Omental fat pad (tissue), 4 donors: ENCODE data around the gene FBXO38. TPM values are rescaled to one million over a fixed set of nuclear protein-coding genes. Genes with fewer than 3 reads are reported as not detected.

ENCODE experiments used
- ATAC-seq: fragments of 150-250 bp; one replicate; pipeline ENCODE4 v1.9.1; 2016; ENCODE audit warnings: mild to moderate bottlenecking, moderate library complexity; ENCODE audit not compliant: low FRiP score
- DNase-seq: peaks from one replicate; pipeline ENCODE4 v3.0.0-alpha.2; 2019; ENCODE audit warnings: low spot score
- small RNA-seq: library from RNA; depleted of rRNA; stranded (forward); fragments of <200 nt; gene quantifications from one replicate; pipeline ENCODE3, GENCODE V24; 2016
- total RNA-seq, 4 donors: library from RNA; depleted of rRNA; stranded (reverse); fragments of >200 nt; gene quantifications; one replicate each; pipeline ENCODE4 v1.1.0, GENCODE V29; 2016
- TF ChIP-seq, protein P1 (sequence below), 3 donors: fragments of 450-650 bp; IDR thresholded peaks; one replicate each; pipeline ENCODE4 v1.5.1; 2016 to 2017; ENCODE audit warnings: antibody characterized with exemption in 3 of 3, mild to moderate bottlenecking in 3 of 3, moderate library complexity in 2 of 3

FBXO38 gene
- total RNA-seq, 4 donors from 2014 or later: 27.1 to 82.5 (median 53.6) TPM

DNA sequence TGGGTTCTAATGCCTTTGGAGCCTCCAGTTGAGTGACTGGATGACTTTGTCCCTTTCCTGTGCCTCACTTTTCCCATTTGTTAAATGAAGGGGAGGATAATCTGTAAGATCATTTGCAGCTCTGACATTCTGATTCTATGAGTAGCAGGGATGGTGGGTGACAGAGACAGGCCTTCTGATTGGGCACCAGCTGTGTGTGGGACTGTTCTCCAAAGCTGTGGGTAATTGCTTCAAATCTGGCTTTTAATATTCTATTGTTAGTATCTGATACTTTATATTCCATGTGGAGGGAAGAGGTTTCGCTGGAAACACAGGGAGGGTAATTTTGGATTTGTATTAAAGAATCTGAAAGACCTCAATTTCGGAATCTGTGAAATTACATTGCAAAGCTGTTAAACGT is 102.7 kb downstream of the FBXO38 start:
- TF ChIP-seq, protein P1, sequence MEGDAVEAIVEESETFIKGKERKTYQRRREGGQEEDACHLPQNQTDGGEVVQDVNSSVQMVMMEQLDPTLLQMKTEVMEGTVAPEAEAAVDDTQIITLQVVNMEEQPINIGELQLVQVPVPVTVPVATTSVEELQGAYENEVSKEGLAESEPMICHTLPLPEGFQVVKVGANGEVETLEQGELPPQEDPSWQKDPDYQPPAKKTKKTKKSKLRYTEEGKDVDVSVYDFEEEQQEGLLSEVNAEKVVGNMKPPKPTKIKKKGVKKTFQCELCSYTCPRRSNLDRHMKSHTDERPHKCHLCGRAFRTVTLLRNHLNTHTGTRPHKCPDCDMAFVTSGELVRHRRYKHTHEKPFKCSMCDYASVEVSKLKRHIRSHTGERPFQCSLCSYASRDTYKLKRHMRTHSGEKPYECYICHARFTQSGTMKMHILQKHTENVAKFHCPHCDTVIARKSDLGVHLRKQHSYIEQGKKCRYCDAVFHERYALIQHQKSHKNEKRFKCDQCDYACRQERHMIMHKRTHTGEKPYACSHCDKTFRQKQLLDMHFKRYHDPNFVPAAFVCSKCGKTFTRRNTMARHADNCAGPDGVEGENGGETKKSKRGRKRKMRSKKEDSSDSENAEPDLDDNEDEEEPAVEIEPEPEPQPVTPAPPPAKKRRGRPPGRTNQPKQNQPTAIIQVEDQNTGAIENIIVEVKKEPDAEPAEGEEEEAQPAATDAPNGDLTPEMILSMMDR (IDR thresholded peaks at IDR 0.05): no peak
- ATAC-seq (no peak), DNase-seq (no peak)

DNA sequence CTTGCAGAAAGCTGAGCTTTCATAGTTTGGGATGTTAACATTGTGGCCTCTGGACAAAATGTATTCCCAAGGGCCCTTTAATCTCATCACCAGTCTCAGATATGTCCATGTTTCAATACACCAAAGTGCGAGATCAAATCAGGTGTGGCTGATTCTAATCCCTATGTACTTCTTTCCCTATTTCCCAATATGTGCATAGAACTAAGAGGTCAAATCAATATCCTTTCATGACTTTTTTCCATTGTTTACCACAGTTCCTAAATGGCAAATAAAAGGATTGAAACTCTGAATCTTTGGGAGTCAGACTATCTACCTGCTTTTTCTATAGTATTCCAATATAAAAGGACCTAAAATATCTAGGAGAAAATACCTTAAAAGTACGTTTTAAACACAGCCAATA is 105.0 kb downstream of the FBXO38 start:
- no peak for ATAC-seq
- DNase-seq: no peak
- TF ChIP-seq, protein P1 (IDR thresholded peaks at IDR 0.05): no peak

DNA sequence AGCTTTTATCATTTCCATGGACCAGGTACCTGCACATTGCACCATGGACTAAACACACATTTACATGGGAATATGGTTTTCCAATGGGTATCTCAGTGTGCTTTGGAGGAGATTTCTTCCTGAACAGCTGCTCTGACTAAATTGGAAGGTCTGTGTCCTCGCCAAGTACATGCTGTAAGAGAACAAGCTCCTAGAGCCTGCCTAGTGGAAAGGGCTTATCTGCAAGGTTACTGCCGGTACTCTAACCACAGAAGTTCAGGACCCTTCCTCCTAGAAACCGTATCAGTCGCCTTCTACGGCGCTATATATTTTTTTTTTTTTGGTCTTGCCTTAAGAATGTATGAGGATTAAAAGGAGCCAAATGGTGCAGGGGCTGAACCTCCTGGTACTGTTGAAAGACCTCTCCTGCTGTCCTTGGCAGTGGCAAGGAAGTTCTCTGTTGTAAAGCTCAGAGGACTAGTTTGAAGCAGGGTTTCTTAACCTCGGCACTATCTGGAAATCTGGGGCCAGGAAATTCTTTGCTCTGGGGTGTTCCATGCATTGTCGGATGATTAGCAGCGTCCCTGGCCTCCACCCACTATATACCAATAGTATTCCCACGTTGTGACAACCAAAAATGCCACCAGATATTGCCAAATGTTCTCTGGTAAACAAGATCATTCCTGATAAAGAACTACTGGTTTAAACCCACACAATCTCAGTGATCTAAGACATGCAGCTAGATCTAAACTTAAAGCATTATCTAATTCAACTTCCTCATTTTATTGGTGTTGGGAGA is 107.4 kb downstream of the FBXO38 start:
- TF ChIP-seq, protein P1 (IDR thresholded peaks at IDR 0.05): no peak
- ATAC-seq: no peak
- no peak for DNase-seq

DNA sequence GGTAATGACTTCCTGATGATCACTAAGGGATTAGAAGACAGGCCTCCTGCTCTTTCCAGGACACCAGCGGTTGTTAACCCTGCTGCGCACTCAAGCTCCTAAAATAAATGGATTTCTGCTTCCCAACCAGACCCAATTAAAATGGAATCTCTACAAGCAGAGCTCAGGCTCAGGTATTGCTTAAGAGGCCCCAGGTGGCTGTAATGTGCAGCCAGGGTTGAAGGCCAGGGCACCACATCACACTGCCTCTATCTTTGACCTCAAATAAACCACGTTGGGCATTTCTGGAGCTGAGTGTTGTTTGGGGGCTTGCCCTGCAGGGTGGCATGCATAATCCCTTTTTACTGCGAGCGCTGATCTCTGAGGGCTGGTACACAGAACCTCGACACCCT is 108.0 kb downstream of the FBXO38 start:
- no peak for DNase-seq
- ATAC-seq: no peak
- TF ChIP-seq, protein P1 (IDR thresholded peaks at IDR 0.05): no peak

DNA sequence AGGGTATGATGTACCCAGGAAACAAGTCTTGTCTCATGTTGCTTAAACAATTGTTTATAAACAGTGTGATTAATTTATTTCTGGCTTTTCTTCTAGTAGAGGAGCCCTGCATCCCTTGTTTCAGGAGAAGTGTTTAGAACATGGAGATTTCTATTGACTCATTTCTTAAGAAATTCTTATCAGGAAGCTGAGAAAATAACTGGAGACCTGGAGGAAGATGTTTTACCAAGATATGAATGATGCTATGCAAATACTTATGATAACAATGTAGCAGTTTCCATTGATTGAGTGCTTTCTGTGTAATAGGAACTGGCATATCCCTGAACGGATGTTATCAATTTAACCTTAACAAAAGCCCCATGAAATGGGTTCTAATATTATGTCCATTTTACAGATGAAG is 108.6 kb downstream of the FBXO38 start:
- no peak for ATAC-seq
- no peak for DNase-seq
- TF ChIP-seq, protein P1 (IDR thresholded peaks at IDR 0.05): no peak

Small RNAs within 50 kb of the gene (small RNA-seq; reads per million reads assigned to genes)
- gene RF00017: not detected

Other genes starting within 250 kb of the FBXO38 start
- not detected for gene SPINK14, start 215.4 kb upstream of the FBXO38 start, total RNA-seq
- gene SPINK6, start 180.9 kb upstream of the FBXO38 start, total RNA-seq: 1 to 10 TPM in 1 of 4 donors, not detected in 3; 1.6 TPM
- not detected for gene MARCOL, start 145.4 kb upstream of the FBXO38 start, total RNA-seq
- not detected for gene SPINK13, start 115.2 kb upstream of the FBXO38 start, total RNA-seq
- gene SPINK7, start 71.5 kb upstream of the FBXO38 start, total RNA-seq: not detected
- gene SPINK9, start 48.4 kb upstream of the FBXO38 start, total RNA-seq: not detected